Thyroid gland (tissue), 4 donors: ENCODE results near the gene CAST. TPM values are rescaled to one million over a fixed set of nuclear protein-coding genes. Genes with fewer than 3 reads are reported as not detected.

ENCODE experiments used
- DNase-seq, 2 donors: peaks; one replicate each; pipeline ENCODE4 v3.0.0-alpha.2; 2019
- H3K27ac ChIP-seq, 3 donors: fragments of 200-600 bp; sonication (generic); 1 replicate in 2 of 3; 2 replicates in 1 of 3; pipeline ENCODE4 v1.5.1; 2016 to 2019; ENCODE audit warnings: mild to moderate bottlenecking in 1 of 3, moderate library complexity in 1 of 3
- H3K27me3 ChIP-seq: fragments of 200-600 bp; sonication (generic); one replicate; pipeline ENCODE4 v1.5.1; 2019
- H3K36me3 ChIP-seq, 2 donors: fragments of 200-600 bp; sonication (generic); one replicate each; pipeline ENCODE4 v1.5.1; 2016 to 2019
- H3K4me1 ChIP-seq, 2 donors: fragments of 200-600 bp; sonication (generic); one replicate each; pipeline ENCODE4 v1.5.1; 2017 to 2019
- H3K4me3 ChIP-seq, 3 donors: fragments of 200-600 bp; sonication (generic); replicated peaks in 1 of 3; 1 replicate in 2 of 3; 2 replicates in 1 of 3; pipeline ENCODE4 v1.5.1; 2016; ENCODE audit warnings: mild to moderate bottlenecking in 1 of 3
- H3K9me3 ChIP-seq: fragments of 200-600 bp; sonication (generic); one replicate; pipeline ENCODE4 v1.5.1; 2017
- CTCF ChIP-seq, 6 experiments: fragments of 200-600 bp in 3 of 6; fragments of 450-650 bp in 3 of 6; sonication (generic) in 3 of 6; IDR thresholded peaks; one replicate each; pipeline ENCODE4 v1.5.1; 2016 to 2019; ENCODE audit warnings: antibody characterized with exemption in 6 of 6, mild to moderate bottlenecking in 2 of 6, inconsistent platforms in 1 of 6, moderate library complexity in 1 of 6
- POLR2A ChIP-seq, 2 donors: fragments of 450-650 bp; IDR thresholded peaks; one replicate each; pipeline ENCODE4 v1.6.1; 2017; ENCODE audit warnings: antibody characterized with exemption in 2 of 2, mild to moderate bottlenecking in 2 of 2, moderate library complexity in 1 of 2
- WGBS, 2 donors: methylation state at CpG; one replicate each; pipeline ENCODE4 v1.1.5; 2017; 5-methylcytosine and 5-hydroxymethylcytosine counted together
- intact Hi-C: fragments of 100-400 bp; cut with DNase I; formaldehyde crosslinking; loops from one replicate; pipeline ENCODE4 v1.15.1; 2023
- total RNA-seq, 4 donors: library from RNA; depleted of rRNA; stranded (reverse); fragments of >200 nt; gene quantifications; one replicate each; pipeline ENCODE4 v1.2.3, GENCODE V29; 2016

CAST gene
- total RNA-seq, 4 donors from 2014 or later: 177 to 278 (median 236) TPM

- DNase-seq: no peak
- no peak for TF ChIP-seq POLR2A (IDR thresholded peaks at IDR 0.05)
- no peak for TF ChIP-seq CTCF (IDR thresholded peaks at IDR 0.05)
- H3K4me1 ChIP-seq: no peaks in the 10 kb centered on the region
- 85 to 97% methylated on average over 1 of the region's 1 CpG for WGBS, 2 donors
- no peaks in the 10 kb centered on the region for H3K9me3 ChIP-seq
- H3K4me3 ChIP-seq: no peak overlapping the region
- intact Hi-C loops: loop anchor here (10.0 kb wide), 1 partner anchor 48 kb away; no protein-coding TSS in a partner anchor
- no peak overlapping the region for H3K27ac ChIP-seq
- no peaks in the 10 kb centered on the region for H3K36me3 ChIP-seq
- no peaks in the 10 kb centered on the region for H3K27me3 ChIP-seq
Observed at GRCh38 chr5:96816991-96817390, 154.8 kb downstream of the CAST start.

GRCh38 chr5:96817506-96817905, 155.3 kb downstream of the CAST start:
- Histone ChIP-seq H3K9me3 (no peaks in the 10 kb centered on the region), H3K36me3 (no peaks in the 10 kb centered on the region), H3K4me1 (no peaks in the 10 kb centered on the region), H3K27ac (no peak overlapping the region), H3K4me3 (no peak overlapping the region), H3K27me3 (no peaks in the 10 kb centered on the region)
- 79 to 82% methylated on average over 2 of the region's 2 CpGs for WGBS, 2 donors
- no peak for DNase-seq
- TF ChIP-seq POLR2A (IDR thresholded peaks at IDR 0.05) (no peak), CTCF (IDR thresholded peaks at IDR 0.05) (no peak)
- intact Hi-C loops: loop anchor here (10.0 kb wide), 1 partner anchor 47 kb away; no protein-coding TSS in a partner anchor

GRCh38 chr5:96818125-96818788, 156.1 kb downstream of the CAST start:
- 95% methylated on average over 8 of the region's 8 CpGs for WGBS, 2 donors
- no peaks in the 10 kb centered on the region for H3K36me3 ChIP-seq
- no peak for DNase-seq
- H3K27me3 ChIP-seq: no peaks in the 10 kb centered on the region
- no peak for TF ChIP-seq CTCF (IDR thresholded peaks at IDR 0.05)
- no peak for TF ChIP-seq POLR2A (IDR thresholded peaks at IDR 0.05)
- intact Hi-C loops: loop anchor here (10.0 kb wide), 1 partner anchor 47 kb away; no protein-coding TSS in a partner anchor
- H3K9me3 ChIP-seq: no peaks in the 10 kb centered on the region
- no peak overlapping the region for H3K4me3 ChIP-seq
- H3K27ac ChIP-seq: no peak overlapping the region
- H3K4me1 ChIP-seq: no peaks in the 10 kb centered on the region

- Histone ChIP-seq H3K9me3 (no peaks in the 10 kb centered on the region), H3K4me1 (no peaks in the 10 kb centered on the region), H3K4me3 (no peak overlapping the region), H3K36me3 (no peaks in the 10 kb centered on the region), H3K27ac (no peak overlapping the region), H3K27me3 (no peaks in the 10 kb centered on the region)
- TF ChIP-seq CTCF (IDR thresholded peaks at IDR 0.05) (no peak), POLR2A (IDR thresholded peaks at IDR 0.05) (no peak)
- 96 to 97% methylated on average over 4 of the region's 4 CpGs for WGBS, 2 donors
- intact Hi-C loops: loop anchor here (10.0 kb wide), 1 partner anchor 45 kb away; no protein-coding TSS in a partner anchor
- no peak for DNase-seq
Observed at GRCh38 chr5:96819806-96820205, 157.6 kb downstream of the CAST start.

- Histone ChIP-seq H3K36me3 (no peaks in the 10 kb centered on the region), H3K4me1 (no peaks in the 10 kb centered on the region), H3K27me3 (no peaks in the 10 kb centered on the region), H3K9me3 (no peaks in the 10 kb centered on the region), H3K4me3 (no peak overlapping the region), H3K27ac (no peak overlapping the region)
- intact Hi-C loops: no loop called here
- no peak for DNase-seq
- WGBS, 2 donors: 44 to 48% methylated on average over 2 of the region's 2 CpGs
- TF ChIP-seq CTCF (IDR thresholded peaks at IDR 0.05): no peak
- no peak for TF ChIP-seq POLR2A (IDR thresholded peaks at IDR 0.05)
Observed at GRCh38 chr5:96821260-96821916, 159.2 kb downstream of the CAST start.
